ENCODE results near the gene TLE4. TPM values are rescaled to one million over a fixed set of nuclear protein-coding genes. Genes with fewer than 3 reads are reported as not detected.

Gene TLE4
- total and polyA plus RNA-seq, 2 of the 4 experiments (the other 2 are of a cell fraction), result 68.0 to 78.1 TPM

GRCh38 chr9:79569814-79570447 is 1.8 kb upstream of the TLE4 start:
- H2BK5ac ChIP-seq (ENCODE audit: low read depth, low read length, poor library complexity, severe bottlenecking), result no peak overlapping the region

More at GRCh38 chr9:79569814-79570447, 1.8 kb upstream of the TLE4 start:
- H4K20me1 ChIP-seq (ENCODE audit: insufficient read depth, low read length), result no peaks in the 10 kb centered on the region
- H2AK5ac ChIP-seq (ENCODE audit: low read depth, low read length), result peak overlapping the region; percentile 42; the same call in 1 of the 2 replicates
- ChIA-PET CTCF (no interaction called here), POLR2A (ENCODE audit: unreplicated experiment) (no interaction called here)
- H2AK9ac ChIP-seq (replicated peaks; ENCODE audit: low read depth, low read length, poor library complexity), result peak overlapping the region; percentile 6
- H3K4me1 ChIP-seq (ENCODE audit: control insufficient read depth, insufficient read depth, low read length), result peaks cover 2% of the 10 kb centered on the region; the same call in 1 of the 2 replicates
- TF ChIP-seq RFX5 (IDR thresholded peaks at IDR 0.05; ENCODE audit: low read depth, low read length) (no peak), RCOR1 (IDR thresholded peaks at IDR 0.05; ENCODE audit: insufficient replicate concordance, low read length) (no peak)
- H3K4me2 ChIP-seq (ENCODE audit: low read depth, low read length), result peak overlapping the region; percentile 71
- WGBS, 2 experiments (ENCODE audit: extremely low coverage in 2 of 2, insufficient read length in 1 of 2), result 3% methylated on average over 6 of the region's 18 CpGs; no CpG with 5 or more reads in 1 of the 2 experiments
- dilution Hi-C loops (cut with HindIII; ENCODE audit: low sequenced_read_pairs, unreplicated experiment), result no loop called here
- H3K9ac ChIP-seq (ENCODE audit: low read depth, low read length), result peak overlapping the region; percentile 66
- peak overlapping the region; percentile 87 for H2AFZ ChIP-seq (replicated peaks; ENCODE audit: low read length, poor library complexity)
- H3K36me3 ChIP-seq (ENCODE audit: control insufficient read depth, insufficient read depth, low read length), result no peaks in the 10 kb centered on the region
- H3K27ac ChIP-seq (ENCODE audit: insufficient read depth, low read length), result peak overlapping the region; percentile 77
- H3K27me3 ChIP-seq (ENCODE audit: control insufficient read depth, insufficient read depth, low read length), result no peaks in the 10 kb centered on the region
- ATAC-seq (ENCODE audit: low read depth), result no peak
- no peak overlapping the region for H3K18ac ChIP-seq (ENCODE audit: low read depth, low read length)
- H2BK120ac ChIP-seq (ENCODE audit: low read depth, low read length), result peak overlapping the region; percentile 48
- peak overlapping the region; percentile 54 for H3K4ac ChIP-seq (ENCODE audit: low read depth, low read length)
- peak overlapping the region; percentile 58 for H3K4me3 ChIP-seq (ENCODE audit: insufficient read depth, low read depth, low read length)
- peaks cover 9 to 15% of the 10 kb centered on the region in 2 experiments; a peak in 3 of 4 replicates for H3K79me1 ChIP-seq (ENCODE audit: low read depth in 1 of 2, low read length in 2 of 2)
- peak overlapping the region; percentile 74; the same call in 1 of the 3 replicates for H2BK15ac ChIP-seq (ENCODE audit: low read depth, low read length)
- H3K23ac ChIP-seq (ENCODE audit: low read depth, low read length), result peak overlapping the region; percentile 73; the same call in 1 of the 2 replicates
- intact Hi-C loops (cut with micrococcal nuclease), result loop anchor here (1.0 to 10.0 kb wide), 13 partner anchors 93 to 1205 kb away; no protein-coding TSS in a partner anchor
- no TSS peak for BruUV-seq (replicated peaks)
- peaks cover 3% of the 10 kb centered on the region; the same call in 1 of the 2 replicates for H3K9me1 ChIP-seq (ENCODE audit: insufficient read depth, low read length)
- H3K9me3 ChIP-seq (ENCODE audit: control insufficient read depth, insufficient read depth, low read length), result no peaks in the 10 kb centered on the region
- H4K91ac ChIP-seq (ENCODE audit: insufficient read depth, low read depth, low read length), result peak overlapping the region; percentile 75; the same call in 1 of the 2 replicates
- H3K14ac ChIP-seq (replicated peaks; ENCODE audit: low read depth, low read length), result peak overlapping the region; percentile 91
- peak overlapping the region; percentile 38 for H2BK20ac ChIP-seq (ENCODE audit: low read depth, low read length)
- H4K8ac ChIP-seq (ENCODE audit: low read depth in 2 of 2, low read length in 2 of 2), result peak overlapping the region; percentile 1 to 56; a peak in 3 of 4 replicates
- DNase-seq, result peak; percentile 18
- peak overlapping the region; percentile 46 for H3K56ac ChIP-seq (ENCODE audit: extremely low read depth, insufficient read depth, low read length)
- H4K5ac ChIP-seq (ENCODE audit: low read depth, low read length), result peak overlapping the region; percentile 3; the same call in 1 of the 2 replicates
- in situ Hi-C loops (cut with MboI; ENCODE audit: low sequenced_read_pairs), result loop anchor here (10.0 to 25.0 kb wide), 4 partner anchors 375 to 1125 kb away; no protein-coding TSS in a partner anchor

Measured in IMR-90 (cell line).